Melanocyte of skin (primary cell): ENCODE results near the gene ZBTB45. TPM values are rescaled to one million over a fixed set of nuclear protein-coding genes. Genes with fewer than 3 reads are reported as not detected.

Experiments
- small RNA-seq, 2 donors: library from RNA; depleted of rRNA; stranded (forward); fragments of <200 nt; gene quantifications; one replicate each; pipeline ENCODE3, GENCODE V24; 2012
- total RNA-seq, 2 donors: library from RNA; depleted of rRNA; stranded (reverse); fragments of >200 nt; gene quantifications; 2 replicates each; pipeline ENCODE4 v1.2.3, GENCODE V29; 2012

The ZBTB45 gene
- total RNA-seq, result 1 to 10 TPM; 7.6 to 8.0 TPM

DNA sequence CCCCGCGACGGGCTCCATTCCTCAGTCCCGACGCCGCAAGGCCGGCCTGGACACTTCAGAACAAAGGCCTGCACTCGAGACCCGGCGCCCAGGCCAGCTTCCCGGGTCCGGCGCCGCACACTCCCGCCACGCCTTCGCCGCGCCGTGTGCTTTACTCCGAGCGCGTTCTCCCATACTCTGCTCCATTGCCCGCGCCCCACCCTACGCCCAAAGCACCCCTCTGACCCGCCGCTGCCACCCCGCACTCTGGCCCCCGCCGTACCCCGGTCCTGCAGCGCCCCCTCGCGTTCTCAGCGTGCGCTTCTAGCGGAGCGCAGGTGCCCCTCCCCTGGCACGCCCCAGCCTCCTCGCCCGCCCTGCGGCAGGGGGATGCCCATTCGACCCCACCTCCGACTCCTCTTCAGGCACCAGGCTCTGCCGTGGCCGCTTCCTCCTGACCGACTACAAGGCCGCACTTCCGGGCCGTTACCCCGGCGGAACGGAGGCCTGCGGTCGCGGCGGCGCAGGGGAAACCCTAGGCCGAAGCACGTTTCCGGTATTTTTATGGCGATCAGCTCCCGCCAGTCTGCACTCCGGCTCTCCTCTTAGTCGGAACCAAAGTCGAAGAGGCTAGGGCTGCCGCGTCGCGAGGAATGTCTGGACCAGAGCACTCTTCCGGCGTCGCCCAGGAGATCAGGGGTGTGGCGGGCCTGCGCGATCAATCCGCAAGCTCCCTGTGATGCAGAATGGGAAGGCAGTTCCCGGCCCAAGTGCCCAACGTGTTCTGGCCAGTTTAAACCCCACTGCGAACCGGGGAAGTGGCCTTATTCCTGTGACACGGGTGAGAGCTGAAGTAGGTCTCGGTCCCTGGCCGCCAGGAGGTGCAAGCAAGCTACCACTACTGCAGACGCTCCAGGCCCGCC is at the start of gene ZBTB45:
Gene ZBTB45, minus strand, starts transcription at position 456 of the 902 bp plus-strand sequence. CDS start 2,137 bp downstream, outside the sequence.

DNA sequence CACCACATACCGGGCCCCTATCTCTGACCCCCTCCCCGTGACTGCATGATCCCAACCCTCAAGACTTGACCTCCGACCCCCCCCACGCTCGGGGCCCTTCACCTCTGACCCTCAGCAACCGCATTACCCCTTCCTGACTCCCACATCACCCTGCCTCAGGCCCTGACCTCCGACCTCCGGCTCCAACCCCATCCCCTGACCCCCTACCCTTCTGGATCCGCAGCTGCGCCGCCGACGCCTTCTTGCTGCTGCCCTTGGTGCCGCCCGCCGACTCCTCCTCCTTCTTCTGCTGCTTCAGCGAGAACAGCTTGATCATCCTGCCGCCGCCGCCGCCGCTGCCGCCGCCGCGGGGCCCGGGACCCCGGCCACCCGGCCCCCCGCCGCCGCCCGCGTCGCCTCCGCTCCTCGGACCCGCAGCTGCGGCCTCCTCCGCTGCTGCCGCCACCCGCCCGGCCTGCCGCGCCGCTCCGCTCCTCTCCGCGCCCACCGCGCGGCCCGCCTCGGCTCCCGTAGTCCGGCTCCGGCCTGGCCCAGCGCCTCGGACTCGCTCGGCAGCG is 38.5 kb upstream of the ZBTB45 start, which contains the start of gene UBE2M:
Gene UBE2M, minus strand, starts transcription at position 546 of the 557 bp plus-strand sequence. Its CDS starts 230 bp downstream, at position 316.

DNA sequence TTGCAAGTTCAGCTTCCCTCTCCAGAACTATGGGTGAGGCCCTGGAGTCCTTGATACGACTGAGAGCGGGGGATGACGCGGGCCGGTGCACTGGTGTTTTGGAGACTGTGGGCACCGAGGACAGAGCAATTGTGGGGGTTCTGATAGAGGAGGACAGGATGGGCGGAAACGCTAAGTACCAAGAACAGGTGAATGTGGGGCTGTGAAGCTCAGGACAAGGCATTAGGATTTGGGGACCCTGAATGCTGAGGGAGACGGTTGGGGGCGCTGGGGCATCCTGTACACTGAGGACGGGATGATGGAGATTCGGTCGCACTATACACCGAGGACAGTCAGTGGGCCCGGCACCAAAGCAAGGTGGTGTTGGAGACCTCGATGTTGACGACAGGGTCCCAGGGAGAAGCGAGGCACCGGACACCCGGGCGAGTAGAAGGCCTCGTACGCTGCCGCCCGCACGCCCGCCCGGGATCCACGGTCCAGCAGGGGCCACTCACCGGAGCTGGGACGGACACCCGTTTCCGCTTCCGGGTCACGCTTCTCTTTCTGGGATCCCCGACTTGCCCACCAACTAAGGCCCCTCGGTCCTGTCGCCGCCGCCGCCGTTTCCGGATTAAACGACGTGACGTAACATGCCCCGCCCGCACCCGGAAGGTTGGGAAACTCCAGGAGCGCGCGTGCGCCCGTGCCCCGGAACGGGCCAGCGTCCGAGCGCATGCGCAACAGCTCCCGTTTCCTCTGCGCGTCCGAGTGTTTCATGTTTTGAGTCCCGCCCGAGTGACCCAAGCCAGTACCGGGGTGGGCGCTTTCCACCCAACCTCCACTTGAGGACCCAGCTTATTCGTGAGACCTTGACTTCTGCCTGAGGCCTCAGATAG is 35.1 kb upstream of the ZBTB45 start, which contains the start of gene CHMP2A:
Gene CHMP2A, minus strand, starts transcription at position 612 of the 875 bp plus-strand sequence. CDS start 893 bp downstream, outside the sequence.

DNA sequence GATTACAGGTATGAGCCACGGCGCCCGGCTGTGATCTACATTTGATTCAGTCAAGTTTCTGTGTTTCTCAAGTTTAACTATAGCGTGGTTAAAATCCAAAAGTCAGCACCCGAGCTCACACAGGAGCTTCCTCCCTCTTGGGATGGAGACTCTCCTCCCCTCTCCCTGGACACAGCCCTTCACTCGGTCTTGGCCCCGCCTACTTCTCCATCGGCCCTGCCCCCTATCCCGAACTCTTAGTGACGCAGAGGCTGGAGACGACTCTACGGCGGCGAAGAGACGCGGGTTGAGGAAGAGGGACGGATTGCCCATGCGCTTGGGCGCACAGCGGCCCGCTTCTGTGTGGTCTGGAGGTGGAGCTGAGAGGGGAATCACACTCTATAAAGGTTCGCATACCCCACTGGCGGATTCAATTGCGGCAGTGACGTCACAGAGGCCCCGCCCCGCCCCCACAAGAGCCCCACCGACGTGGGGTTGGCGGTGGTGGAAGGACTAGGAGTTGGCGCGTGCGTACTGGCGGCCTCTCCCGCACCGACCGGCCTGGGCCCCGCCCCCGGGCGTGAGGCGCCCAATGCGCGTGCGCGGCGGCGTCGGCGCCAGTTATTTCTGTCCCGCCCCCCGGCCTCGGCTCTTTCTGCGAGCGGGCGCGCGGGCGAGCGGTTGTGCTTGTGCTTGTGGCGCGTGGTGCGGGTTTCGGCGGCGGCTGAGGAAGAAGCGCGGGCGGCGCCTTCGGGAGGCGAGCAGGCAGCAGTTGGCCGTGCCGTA is 24.4 kb upstream of the ZBTB45 start, which contains the start of gene TRIM28:
Gene TRIM28, plus strand, starts transcription at position 239 of the 765 bp plus-strand sequence. CDS start 694 bp downstream, outside the sequence.

DNA sequence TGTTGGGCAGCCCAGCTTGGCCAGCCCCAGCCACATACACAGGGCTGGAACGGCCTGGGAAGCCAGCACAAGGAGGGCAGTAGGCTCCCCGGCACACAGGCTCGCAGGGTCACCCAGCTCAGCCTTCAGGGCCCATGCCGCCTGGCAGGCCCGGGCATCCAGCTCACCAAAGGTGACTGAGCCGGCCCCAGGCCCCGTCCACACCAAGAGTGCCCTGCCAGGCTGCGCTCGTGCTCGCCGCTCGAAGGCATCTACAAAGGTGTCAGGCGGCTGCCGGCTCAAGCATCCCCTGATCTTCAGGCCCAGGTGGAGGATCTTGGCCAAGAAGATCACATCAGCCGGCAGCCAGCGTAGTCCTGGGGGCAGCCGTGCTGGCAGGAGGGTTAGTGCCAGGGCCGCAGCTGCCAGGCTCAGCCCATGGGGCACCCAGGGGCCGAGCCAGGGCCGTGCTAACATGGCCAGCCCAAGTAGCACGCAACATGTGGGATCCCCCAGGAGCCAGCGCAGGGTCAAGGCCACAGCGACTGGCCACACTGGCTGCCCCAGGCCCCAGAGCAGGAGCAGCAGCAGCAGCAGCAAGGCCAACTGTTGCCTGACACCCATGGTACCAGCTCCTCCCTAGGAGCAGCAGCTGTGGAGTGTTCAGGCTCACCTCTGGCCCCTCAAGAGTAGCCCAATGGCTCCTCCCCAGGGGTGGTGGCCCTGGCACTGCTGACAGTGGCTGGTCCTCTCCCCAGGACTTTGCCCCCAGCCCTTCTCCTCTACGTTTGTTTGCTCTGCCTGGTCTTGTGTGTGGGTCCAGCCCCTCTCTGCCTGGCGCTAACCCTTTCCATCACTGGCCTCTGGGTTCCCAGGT is 8.0 kb downstream of the ZBTB45 start, which contains the start of gene SLC27A5:
Gene SLC27A5, minus strand, starts transcription at position 640 of the 856 bp plus-strand sequence. Its CDS starts 37 bp downstream, at position 603.

DNA sequence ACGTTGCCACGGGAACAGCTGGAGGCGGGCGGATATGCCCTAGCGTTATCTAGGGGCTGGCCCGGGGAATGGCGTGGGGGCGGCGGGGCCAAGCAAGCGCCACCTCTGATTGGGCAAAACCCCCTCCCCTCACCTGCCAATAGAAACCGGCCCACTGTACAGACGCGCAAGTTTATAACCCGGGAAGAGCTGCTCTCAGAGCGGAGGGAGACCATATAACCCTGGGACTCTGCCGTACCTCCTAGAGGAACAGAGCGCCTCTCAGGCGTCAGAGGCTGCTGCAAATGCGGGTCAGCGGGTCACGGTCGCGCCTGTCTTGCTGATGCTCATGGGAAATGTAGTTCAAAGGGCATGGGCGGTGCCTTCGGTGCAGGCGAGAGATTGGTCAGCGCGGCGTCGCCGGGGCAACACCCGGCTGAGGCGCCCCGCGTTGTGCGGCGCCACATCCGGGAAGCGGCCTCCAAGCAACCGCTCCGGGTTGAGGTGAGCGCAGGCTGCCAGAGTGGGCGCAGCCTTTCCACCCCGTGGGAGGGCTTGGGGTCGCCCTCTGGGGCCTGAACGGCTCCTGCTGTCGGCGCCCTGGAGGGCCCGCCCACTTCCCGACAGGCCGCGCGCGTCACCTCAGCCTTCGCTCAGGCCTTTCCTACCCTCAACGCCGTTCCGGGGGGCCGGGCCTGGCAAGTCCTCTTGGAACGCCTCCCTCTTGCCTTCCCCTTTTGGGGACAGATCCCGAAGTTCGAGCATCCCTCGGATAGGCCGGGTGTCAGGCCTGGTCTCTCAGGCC is 43.7 kb downstream of the ZBTB45 start, which contains the start of gene ZNF446:
Gene ZNF446, plus strand, starts transcription at position 639 of the 784 bp plus-strand sequence. CDS start 867 bp downstream, outside the sequence.

DNA sequence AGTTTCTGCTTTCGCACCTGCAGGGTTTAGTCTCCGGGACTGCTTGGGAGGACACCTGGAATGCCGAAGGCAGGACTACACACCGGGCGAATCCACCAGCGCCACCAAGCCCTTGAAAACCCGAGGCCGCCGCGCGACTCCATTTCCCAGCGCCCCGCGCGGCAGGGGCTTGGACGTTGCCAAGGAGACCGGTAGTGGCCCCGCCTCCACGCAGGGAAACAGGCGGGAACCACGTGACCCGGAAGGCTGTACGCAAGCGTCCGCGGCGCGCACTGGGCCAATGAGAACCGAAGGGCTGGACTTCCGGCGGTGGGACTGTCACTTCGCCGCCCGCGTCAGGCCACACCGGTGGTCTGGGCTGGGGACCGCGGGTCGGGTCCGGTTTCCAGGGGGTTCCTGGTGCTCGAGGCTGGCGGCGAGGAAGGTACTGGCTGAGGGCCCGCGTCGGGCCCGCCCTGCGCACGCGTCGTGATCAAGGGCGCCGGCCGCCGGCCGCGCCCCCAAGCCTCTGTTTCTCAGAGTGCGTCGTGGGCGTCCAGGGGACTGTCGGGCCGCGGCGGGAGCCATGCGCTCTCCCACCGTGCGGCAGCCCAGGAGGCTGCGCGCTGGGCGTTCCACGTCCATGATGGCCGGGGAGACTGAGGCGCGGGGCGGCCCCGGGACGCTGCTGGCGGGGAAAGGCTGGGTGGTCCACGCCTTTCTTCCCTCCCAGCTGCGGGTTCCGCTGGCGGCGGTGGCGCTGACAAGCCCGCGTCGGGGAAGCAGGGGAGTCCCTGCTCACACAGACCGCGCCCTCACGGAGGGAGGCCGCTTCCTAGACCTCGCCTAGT is 52.6 kb downstream of the ZBTB45 start, which contains the start of gene ZNF324:
Gene ZNF324, plus strand, starts transcription at position 321 of the 830 bp plus-strand sequence. CDS start 2,106 bp downstream, outside the sequence.

Small RNA genes lying within 50 kb of the gene (small RNA-seq; reads per million reads assigned to genes)
- gene MIR6807 (0.60 to 1.5 reads per million in 2 donors), gene RN7SL525P (0.09 to 0.41 reads per million in 2 donors), gene RN7SL693P (0 reads per million in 2 donors), gene RNU6-1337P (0 reads per million in 2 donors)

Other genes with a start within 250 kb of the ZBTB45 start
- 1 to 10 TPM; 3.8 to 5.3 TPM for gene ZNF8, start 240.9 kb downstream of the ZBTB45 start, total RNA-seq
- 10 to 100 TPM; 27.5 to 51.3 TPM for gene ERVK3-1, start 214.4 kb downstream of the ZBTB45 start, total RNA-seq
- gene ZSCAN22, start 192.8 kb downstream of the ZBTB45 start, total RNA-seq, result 1 to 10 TPM; 4.1 to 5.0 TPM
- 1 to 10 TPM; 1.7 to 7.0 TPM for gene A1BG, start 166.3 kb downstream of the ZBTB45 start, total RNA-seq
- gene ZNF497, start 157.1 kb downstream of the ZBTB45 start, total RNA-seq, result 1 to 10 TPM in 1 of 2 donors, under 1 TPM in 1; 0.67 to 1.0 TPM
- 1 to 10 TPM; 1.7 to 3.8 TPM for gene ZNF837, start 138.8 kb downstream of the ZBTB45 start, total RNA-seq
- 1,000 to 10,000 TPM in 1 of 2 donors, 100 to 1,000 TPM in 1; 673 to 1,376 TPM for gene RPS5, start 132.5 kb downstream of the ZBTB45 start, total RNA-seq
- under 1 TPM in 1 of 2 donors, not detected in 1; 0.33 TPM for gene RNF225, start 124.2 kb downstream of the ZBTB45 start, total RNA-seq
- 10 to 100 TPM; 14.8 to 16.7 TPM for gene ZNF584, start 111.2 kb downstream of the ZBTB45 start, total RNA-seq
- gene ZNF132, start 79.7 kb downstream of the ZBTB45 start, total RNA-seq, result 1 to 10 TPM; 7.6 to 8.7 TPM
- 10 to 100 TPM; 12.7 to 13.8 TPM for gene ZNF324B, start 68.2 kb downstream of the ZBTB45 start, total RNA-seq
- gene ZNF324, start 52.7 kb downstream of the ZBTB45 start, total RNA-seq, result 10 to 100 TPM; 16.0 to 18.2 TPM
- gene ZNF446, start 43.5 kb downstream of the ZBTB45 start, total RNA-seq, result 1 to 10 TPM; 5.7 to 7.9 TPM
- 10 to 100 TPM in 1 of 2 donors, 1 to 10 TPM in 1; 6.0 to 11.7 TPM for gene SLC27A5, start 7.8 kb downstream of the ZBTB45 start, total RNA-seq
- 100 to 1,000 TPM; 204 to 363 TPM for gene TRIM28, start 24.3 kb upstream of the ZBTB45 start, total RNA-seq
- 10 to 100 TPM; 69.6 to 82.6 TPM for gene CHMP2A, start 35.3 kb upstream of the ZBTB45 start, total RNA-seq
- 100 to 1,000 TPM; 101 to 126 TPM for gene UBE2M, start 38.8 kb upstream of the ZBTB45 start, total RNA-seq
- gene MZF1, start 53.5 kb upstream of the ZBTB45 start, total RNA-seq, result 10 to 100 TPM in 1 of 2 donors, 1 to 10 TPM in 1; 8.7 to 12.0 TPM